ENCODE measurements around the gene FOSL2.

FOSL2 gene

DNA sequence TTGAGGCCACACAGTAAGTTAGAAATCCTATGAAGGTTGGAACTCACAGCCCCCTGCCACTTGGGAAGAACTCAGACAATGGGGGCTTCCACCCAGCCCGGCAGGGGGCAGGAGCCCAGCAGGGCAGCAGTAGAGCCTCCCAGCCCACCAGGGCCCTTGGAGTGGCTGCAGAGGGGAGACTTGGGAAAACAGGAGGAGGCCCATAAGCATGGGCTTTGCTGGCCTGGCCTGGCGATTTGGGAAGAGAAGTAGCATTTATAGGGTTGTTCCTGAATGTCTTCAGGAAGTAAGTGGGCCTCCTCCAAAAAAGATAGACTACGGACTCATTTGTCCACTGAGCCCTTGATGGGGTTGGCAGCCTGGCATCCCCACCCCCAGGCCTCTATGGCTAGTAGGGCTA, 17.4 kb upstream of the FOSL2 start:
- DNase-seq (no peak), ATAC-seq (no peak)

DNA sequence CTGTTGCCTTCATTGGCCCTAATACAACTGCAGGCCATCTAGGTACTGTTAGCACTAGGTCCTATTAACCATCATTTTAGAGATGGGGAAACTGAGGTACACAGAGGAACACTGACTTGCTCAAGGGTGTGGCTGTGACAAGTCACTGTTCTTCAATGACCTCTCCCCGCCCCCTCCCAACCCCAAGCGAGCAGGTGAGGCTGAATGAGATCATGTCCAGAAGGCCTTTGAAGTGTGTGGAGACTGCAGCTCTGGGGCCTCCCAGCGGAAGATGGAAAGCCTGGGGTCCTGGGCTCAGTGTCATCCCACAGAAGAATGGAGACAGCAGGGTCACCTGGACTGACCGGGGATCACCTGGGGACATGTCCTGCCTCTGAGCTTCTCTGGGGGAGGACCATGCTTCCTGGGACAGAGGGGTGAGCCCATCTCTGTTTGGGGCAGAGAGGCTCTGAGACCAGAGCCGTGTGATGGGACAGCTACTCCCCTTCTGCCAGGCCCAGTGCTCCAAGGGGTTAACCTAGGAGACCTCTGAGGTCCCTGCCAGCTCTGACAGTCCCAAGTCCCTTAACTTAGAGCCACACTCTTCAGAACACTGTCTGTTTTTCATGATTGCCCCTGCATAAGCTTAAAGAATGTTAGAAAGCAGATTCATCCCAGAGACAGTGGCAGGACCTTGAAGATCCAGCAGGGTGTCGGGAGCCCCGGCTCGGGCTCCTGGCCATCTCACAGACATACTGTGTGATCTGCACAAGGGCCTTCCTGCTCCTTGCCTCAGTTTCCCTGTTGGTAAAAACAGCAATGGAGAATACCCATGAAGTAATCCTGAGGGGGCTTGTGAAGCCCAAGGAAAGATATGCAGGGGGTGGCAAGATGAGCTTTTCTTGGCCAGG, 16.7 kb upstream of the FOSL2 start:
- DNase-seq (no peak), ATAC-seq (no peak)

DNA sequence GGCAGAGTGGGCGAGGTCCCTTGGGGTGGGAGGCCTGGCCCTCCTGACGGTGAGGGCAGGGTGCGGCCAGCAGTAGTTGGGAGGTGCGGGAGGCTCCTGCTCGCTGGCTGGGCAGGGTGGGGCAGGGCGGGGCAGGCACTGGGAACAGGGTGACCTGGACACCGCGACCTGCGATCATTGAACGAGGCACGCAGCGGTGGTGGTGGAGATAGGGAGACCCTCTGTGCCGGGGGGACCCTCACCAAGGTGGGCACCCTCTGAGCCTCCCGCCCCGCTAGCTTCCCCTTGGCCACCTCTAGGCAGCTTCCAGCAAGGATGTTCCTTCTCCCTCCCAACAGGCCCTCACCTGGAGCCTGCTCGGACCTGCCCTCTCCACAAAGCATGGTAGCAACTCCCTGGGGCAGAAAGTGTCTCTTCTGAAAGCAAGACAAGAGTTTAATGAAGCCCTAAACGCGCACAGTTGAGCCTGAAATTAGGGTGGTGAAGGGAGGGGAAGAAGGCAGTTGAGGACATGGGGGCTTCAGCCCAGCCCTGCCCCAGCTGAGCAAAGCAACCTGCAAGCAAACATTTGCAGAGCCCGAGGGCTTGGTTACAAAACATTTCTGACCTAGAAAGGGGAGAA, 15.4 kb upstream of the FOSL2 start:
- DNase-seq = no peak

DNA sequence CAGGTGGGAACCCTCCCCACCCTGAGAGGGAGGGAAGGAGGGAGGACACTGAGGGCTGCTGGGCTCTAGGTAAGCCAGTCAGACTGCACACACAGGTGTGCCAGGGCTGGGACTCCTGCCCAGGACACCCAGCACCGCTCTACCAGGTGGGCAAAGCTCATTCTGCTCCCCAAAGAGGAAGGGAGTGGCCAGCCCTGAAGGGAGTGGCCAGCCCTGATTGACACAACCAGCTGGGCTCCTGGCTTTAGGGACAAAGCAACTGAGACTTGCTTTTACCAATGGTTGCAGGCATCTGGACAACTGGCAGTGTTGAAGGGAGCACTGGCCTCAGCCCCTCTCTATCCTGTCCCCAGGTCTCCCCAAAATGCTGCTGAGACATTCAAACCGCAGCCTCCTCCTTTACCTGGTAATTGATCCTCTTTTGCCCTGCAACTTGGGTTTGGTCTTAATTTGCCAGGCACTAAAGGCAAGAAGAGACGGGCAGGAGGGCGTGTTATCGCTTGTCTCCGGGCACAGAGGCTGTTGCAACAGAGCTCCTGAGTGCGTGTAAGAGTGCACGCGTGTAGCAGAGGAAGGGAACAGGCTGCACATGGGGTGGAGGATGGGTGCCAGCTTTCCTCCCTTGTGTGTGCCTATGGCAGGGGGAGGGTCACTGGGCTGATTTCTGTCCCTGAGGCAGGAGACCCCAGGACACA, 14.5 kb upstream of the FOSL2 start:
- DNase-seq (no peak), ATAC-seq (no peak)

More for the DNA sequence above, 15.4 kb upstream of the FOSL2 start:
- no peak for ATAC-seq

DNA sequence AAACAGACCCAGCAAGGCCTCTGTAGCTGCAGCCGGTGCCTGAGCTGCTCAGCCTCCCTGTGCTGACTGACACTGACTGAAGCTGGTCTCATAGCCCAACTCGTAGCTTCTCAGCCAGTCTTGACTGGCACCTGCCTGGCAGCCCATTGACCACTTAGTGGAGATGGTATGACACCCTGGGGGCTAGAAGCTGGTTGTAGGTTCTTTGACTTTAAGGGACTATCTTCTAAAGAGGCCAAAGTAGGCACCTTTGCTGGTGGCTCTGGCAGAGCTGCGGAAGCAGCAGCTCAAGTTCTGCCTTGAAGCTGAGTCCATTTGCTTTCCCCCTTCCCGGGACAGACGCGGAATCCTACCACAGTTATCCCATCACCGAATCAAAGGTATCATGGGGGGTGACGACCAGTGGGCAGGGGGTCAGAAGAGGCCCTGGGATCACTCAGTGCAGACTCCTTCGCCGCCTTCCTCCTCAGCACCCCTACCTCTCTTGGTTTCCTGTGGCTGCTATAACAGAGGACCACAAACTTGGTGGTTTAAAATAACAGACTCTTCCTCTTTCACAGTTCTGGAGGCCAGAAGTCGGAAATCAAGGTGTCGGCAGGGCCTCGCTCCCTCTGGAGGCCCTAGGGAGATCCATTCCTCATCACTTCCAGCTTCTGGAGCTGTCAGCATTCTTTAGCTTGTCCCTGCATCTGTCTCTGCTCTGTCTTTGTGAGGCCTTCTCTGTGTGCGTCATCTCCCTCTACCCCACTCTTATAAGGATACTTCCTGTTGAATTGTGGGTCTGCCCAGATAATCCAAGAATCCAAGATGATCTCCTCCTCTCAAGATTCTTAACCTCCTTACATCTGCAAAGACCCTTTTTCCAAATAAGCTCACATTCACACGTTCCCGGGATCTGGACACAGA, 13.7 kb upstream of the FOSL2 start:
- DNase-seq = no peak
- ATAC-seq = peak; percentile 30

DNA sequence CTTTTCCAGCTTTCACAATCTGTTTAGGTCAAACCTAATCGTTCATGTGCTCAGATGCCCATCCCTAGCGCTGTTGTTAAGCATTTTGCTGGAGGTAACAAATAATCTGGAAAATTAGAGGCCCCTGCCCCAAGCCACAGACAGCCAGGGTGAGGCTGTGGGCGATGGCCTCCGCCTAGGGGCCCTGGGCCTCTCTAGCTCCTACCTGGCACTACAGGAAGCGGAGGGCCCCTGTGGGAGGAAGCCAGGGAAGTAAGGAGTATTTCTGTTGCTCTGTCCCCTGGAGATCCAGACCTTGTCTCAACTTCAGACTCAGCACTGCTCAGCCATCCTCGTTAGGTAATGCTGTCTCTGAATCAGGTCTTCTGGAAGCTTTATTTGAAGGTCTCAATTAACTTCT, 12.4 kb upstream of the FOSL2 start:
- DNase-seq (no peak), ATAC-seq (no peak)

DNA sequence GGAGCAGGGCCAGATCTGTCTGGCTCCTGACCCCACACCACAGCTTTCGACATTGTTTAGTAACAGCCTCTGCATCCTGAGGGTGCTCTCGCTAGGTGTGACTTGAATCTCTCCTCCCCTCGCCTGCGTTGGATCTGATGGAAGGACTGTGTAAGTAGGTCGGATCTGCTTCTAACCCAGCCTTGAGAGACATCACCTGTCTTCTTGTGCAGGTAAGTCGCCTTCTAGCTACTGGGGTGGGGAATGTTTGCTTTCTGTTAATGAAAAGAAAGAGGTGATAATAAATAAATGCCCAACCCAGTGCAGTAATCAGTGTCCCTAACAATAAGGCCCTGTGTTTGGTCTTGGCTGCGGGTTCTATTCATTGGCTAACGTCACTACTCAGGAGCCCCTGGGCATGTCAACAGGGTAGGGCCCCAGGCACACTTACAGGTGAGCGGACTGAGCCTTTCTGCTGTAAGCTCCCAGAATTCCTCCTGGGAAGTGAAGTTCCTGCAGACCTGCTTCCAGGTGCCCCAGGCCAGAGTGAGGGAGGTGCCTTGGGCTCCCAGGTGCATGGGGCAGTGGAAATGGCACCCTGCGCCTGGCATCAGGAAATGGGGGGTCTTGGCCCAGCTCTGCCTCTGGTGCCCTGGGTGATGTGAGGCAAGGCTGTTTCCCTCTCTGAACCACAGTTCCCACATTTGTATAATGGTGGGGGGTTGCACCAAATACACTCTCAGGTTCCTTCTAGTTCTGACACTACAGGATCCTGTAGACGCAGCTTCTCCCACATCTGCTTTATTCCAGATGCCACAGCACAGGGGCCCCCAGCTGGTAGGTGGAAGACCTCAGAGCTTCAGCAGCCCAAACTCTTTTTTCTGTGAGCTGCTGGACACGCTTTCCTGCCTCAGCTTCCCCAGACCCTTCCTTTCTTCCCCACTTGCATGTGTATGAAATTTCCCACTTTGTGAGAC, 11.2 kb upstream of the FOSL2 start:
- DNase-seq (no peak), ATAC-seq (no peak)

DNA sequence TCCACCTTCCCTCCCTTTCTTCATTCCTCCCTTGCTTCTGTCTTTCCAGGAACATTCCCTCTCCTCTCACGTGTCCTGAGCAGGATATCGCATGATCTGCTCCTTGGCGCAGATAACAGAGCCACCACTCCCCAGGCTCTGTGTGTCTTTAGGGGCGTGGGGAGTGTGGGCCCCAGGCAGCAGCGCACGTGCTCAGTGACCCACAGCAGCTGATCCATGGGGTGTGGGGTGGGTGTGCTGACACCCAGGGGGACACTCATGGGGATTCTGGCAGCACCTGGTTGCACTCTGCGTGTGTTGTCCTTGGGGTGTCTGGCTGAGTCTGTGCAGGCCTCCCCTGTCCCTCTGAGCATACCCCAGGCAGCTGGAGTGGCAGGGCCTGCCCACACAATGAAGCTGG, 9.9 kb upstream of the FOSL2 start:
- DNase-seq = no peak
- no peak for ATAC-seq

DNA sequence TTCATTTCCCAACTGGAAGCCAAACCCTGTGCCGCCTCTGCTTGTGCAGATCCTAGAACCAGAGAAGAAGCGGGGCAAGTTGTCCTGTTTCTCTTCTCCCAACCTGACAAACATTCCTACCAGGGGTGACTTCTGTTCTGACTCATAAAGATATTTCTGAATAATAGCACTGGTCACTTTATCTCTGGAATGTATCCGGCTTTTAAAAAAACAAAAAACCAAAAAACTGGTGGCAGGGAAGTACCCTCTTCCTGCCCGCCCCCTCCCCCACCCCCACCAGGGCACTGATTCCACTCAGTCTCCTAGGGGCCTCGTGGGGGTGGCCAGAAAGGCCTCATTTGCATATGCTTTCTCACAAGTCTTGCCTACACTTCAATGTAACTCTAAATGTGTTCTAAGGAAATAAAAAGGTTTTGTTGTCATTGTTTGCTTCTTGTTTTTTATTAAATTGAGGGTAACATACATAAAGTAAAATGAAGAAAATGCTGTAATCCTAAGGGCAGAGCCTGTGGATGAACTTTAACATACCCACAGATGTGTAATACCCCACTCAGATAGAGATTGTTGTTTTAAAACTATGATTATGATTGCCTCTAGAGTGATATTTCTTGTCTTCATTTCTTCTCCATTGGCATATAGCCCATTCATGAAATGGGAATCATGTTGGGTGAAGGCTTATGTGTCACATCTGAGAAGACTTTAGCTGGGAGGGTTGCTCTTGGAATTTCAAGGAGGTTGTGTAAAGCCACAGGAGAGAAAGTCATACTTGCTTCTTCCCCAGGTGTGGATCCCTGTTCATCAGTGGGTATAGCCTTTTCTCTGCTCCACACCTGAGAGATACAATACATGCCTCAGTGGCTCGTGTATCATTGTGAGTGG, 5.3 kb upstream of the FOSL2 start:
- ATAC-seq = no peak
- no peak for DNase-seq

DNA sequence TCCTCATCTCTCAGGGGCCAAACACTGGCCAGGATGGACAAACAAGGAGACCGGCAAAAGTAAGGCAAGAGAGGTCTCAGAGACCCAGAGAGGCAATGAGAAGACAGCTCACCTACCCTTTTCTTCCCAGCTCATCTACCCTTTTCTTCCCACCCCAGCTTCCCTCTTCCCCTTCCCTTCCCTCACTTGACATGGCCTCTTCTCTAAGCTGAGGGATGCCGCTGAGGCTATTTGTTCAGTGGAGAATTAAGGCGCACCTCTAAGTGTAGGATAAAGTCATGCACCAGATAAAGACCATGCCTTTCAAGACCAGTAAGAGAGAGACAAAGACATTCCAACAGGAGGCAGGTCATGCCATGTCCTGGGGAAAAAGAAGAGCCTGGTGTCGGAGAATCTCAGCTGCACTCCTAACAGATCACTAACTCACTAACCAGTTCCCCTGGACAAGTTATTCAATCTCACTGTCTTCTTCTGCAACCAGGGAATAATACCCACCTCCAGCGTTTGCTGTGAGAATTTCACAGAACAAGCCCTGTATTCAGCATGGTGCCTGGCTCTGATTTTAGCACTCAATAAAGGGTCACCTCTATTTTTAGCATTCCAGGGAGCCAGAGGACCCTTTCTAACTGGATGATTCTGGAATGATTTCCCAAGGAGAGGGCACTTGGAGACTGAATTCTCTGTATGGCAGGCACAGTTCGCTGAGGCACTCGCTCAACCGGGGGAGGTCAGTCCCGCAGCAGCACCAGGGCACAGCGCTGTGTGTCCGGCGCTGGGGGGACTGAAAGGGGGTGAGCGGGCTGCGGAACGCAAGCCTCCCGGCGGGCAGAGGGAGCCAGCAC, 3.0 kb upstream of the FOSL2 start:
- DNase-seq = no peak
- ATAC-seq = no peak

DNA sequence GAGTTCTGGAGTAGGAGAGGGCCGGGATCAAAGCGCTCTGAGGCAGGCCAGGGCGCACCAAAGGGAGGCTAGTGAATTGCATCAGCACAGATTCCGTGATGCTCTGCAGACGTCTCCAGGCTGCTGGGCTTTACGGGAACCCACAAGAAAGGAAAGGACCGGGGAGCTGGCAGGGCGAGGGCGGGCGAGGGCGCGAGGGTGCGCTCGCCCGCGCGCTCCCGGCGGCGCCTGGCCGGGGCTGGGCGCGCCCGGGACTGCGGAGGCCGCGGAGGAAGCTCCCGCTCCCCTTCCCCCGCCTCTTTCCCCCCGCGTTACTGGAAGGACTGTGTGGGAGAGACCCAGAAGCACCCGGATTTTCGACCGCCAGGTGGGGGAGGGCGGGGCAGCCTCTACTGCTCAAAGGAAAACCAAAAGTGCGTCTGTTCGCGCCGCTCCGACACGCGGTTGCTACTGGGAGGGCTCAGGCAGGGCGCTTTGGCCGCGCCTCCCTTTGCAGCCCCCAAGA, 2.4 kb upstream of the FOSL2 start:
- DNase-seq (peak; percentile 94), ATAC-seq (peak; percentile 63)

DNA sequence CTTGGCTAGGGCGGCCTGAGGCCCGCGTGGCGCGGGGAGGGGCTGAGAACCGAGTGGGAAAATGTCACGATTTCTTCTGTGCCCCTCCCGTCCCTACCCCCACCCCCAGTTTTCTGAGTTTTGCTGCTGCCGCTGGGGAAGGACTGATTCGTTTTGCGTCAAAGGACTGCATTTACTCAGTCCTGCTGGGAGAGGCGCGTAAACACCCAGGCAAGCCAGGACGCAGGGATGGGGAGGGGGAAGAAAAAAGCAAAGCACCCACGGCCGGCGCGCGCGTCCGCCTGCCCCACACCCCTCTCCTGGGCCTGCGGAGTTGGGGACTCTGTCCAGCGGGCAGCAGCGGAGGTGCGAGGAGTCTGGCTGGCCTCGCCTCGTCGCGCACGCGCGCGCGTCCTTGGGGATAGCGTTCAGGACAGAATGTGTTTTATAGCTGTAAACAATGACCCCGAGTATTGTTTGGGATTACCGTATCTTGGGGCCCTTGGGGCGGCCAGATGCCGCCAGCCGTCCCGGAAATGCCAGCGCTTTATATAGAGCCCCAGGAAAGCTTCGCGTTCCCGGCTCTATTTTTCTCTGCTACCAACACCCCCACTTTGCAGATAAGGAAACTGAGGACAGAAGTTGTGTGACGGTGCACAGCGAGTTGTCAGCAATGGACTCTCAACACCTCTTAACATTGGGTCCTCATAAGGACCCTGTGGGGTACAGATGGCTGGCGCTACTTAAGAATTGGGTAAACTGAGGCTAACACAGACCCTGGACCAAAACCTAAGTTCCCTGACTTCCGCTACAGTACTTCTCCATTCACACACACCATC, 1.7 kb upstream of the FOSL2 start:
- DNase-seq (no peak), ATAC-seq (no peak)

DNA sequence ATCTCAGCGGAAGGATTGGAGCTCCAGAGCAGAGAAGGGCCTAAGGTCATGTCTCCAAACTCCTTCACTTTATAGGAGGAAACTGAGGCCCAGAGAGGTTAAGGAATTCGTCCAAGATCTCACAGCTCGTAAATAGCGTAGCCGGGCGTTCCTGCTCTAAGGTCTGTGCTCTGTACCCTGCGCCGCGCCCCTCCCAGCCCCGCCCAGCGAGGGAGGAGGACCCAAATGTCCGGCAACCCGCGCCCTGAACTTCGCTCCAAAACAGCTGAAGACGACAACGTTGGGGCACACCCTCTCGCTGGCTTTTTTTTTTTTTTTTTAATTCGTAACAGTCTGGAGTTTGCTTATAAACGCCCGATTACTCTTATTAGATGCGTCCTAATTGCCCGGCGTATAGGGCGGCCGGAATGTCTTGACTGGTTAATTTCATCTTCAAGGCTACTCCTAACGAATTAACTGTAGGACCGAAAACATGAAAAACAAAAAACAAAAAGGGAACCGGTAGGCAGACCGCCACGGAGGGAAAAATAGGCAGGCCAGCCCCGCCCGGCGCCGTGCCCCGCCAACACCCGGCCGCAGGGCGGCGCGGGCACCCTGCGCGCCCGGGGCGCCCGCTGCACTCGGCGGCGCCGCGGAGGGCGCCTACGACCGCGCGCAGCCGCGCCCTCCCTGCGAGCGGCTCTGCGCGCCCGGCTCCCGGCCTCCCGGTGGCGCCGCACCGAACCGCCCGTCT, 928 bp upstream of the FOSL2 start:
- ATAC-seq = peak; percentile 33
- peak; percentile 85 for DNase-seq

DNA sequence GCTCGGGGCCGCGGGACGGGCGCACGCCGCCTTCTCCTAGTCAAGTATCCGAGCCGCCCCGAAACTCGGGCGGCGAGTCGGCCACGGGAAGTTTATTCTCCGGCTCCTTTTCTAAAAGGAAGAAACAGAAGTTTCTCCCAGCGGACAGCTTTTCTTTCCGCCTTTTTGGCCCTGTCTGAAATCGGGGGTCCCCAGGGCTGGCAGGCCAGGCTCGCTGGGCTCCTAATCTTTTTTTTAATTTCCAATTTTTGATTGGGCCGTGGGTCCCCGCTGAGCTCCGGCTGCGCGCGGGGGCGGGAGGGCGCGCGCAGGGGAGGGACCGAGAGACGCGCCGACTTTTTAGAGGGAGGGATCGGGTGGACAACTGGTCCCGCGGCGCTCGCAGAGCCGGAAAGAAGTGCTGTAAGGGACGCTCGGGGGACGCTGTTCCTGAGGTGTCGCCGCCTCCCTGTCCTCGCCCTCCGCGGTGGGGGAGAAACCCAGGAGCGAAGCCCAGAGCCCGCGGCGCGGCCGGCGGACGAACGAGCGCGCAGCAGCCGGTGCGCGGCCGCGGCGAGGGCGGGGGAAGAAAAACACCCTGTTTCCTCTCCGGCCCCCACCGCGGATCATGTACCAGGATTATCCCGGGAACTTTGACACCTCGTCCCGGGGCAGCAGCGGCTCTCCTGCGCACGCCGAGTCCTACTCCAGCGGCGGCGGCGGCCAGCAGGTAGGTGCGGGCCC, 617 bp downstream of the FOSL2 start:
- peak; percentile 67 for DNase-seq
- no peak for ATAC-seq

DNA sequence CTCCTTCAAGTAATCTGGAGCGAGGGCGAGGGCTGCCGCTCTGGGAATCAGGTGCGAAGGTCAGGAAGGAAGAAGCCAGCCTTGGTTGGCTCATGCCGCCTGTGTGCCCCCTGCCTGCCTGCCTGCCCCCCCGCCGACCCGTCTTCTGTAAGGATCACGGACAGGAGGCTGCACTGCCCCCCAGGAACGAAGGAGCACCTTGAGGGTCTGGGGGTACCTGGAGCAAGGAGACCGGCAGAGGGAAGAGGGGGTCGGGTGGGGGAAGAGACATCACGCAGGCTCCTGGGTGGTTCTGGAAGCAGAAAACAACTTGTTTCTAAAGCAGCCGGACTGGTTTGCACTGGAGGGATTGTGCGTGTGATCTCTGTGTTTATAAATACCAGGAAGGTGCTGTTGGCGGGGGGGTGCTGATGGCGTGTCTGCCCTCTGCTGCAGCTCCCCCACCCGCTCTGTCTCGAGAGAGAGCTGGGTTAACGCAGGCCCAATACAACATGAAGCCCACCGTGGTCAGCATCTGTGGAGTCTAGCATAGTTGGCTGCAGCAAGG, 1.7 kb downstream of the FOSL2 start:
- ATAC-seq = no peak
- DNase-seq = no peak

DNA sequence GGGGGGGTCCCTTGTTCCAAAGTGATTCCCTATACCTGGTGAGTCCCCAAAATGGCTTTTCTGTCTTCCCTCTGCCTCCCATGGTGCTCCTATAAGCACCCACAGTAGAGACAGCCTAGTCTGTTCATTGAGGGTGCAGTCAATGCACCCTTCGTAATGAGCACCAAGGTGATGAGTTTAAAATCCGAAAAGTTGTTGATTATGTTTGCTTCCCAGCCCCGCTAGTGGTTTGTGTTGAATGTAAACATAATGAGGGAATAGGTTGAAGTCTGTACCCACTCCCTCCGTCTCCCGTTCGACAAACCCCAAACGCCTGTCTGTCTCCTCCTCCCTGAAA, 2.3 kb downstream of the FOSL2 start:
- no peak for DNase-seq
- ATAC-seq = no peak
